Measurements from ENCODE around the gene SLFN13.
"Not testable (repeated sequence)": the region's sequence is repeated elsewhere in the genome, so short reads cannot be mapped to it uniquely, and the experiment has no call there.

SLFN13 gene, protein sequence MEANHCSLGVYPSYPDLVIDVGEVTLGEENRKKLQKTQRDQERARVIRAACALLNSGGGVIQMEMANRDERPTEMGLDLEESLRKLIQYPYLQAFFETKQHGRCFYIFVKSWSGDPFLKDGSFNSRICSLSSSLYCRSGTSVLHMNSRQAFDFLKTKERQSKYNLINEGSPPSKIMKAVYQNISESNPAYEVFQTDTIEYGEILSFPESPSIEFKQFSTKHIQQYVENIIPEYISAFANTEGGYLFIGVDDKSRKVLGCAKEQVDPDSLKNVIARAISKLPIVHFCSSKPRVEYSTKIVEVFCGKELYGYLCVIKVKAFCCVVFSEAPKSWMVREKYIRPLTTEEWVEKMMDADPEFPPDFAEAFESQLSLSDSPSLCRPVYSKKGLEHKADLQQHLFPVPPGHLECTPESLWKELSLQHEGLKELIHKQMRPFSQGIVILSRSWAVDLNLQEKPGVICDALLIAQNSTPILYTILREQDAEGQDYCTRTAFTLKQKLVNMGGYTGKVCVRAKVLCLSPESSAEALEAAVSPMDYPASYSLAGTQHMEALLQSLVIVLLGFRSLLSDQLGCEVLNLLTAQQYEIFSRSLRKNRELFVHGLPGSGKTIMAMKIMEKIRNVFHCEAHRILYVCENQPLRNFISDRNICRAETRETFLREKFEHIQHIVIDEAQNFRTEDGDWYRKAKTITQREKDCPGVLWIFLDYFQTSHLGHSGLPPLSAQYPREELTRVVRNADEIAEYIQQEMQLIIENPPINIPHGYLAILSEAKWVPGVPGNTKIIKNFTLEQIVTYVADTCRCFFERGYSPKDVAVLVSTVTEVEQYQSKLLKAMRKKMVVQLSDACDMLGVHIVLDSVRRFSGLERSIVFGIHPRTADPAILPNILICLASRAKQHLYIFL

DNA sequence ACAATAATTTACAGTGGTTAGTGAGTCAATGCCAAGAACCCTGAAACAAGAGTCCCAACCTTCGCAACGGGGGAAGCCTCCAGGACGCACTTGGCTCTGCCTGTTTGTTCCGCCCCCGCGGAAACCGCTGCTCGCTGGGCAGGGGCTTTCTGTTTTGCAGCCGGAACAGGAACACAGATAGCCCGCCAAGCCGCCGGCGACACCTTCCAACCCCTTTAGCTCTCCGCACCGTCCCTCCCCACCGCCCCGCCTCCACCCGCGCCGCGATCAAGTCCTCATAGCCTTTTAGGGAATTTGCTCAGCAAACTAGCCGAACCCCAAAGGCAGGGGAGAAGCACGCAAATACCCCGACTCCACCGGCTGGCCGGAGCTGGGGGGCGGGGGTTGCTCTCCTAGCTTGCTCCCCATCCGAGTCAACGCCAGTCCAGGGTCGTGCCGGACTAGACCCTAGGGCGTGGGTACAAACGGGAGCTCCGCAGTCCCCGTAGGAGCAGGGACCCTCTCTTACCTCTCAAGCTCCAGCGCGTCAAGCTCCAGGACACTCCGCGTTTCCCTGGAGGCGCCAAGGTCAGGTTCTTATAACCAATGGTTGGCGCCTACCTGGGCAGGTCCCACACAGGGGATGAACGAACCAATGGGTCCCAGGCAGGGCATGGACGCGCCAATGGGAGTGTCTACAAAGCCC is at the start of gene SLFN13:
Gene SLFN13, minus strand, starts transcription at position 553 of the 685 bp plus-strand sequence. CDS start 3,086 bp downstream, outside the sequence.
- DNase-seq = no peak

DNA sequence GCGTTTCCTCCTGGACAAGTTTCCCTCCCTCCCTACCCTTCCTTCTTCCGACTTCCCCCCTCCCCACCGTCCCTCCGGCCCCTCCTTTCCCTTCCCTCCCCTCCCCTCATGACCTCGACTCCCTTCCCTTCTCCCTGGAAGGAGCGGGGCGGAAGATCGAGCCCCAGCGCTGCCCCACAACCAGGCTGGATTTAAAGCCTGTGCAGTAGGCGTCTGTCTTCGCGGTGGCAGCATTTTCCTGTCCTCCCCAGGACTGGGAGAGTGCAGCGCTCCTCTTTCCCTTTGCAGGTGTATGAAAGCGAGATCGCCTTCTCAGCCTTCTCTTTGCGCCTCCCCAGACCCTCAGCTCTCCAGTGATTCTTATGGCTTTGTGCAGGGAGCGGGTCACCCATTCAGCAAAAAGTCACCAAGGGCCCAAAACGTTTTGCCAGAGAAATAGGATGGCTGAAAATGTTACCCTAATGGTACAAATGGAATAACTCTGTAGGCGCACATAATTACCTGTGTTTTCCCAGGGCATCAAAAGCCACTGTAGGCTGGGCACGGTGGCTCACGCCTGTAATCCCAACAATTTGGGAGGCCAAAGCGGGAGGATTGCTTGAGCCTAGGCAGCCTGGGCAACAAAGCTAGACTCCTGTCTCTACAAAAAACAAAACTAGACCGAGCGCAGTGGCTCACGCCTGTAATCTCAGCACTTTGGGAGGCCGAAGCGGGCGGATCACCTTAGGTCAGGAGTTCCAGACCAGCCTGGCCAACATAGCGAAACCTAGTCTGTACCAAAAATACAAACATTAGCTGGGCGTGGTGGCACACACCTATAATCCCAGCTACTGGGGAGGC is 48.1 kb upstream of the SLFN13 start:
- DNase-seq = no peak

DNA sequence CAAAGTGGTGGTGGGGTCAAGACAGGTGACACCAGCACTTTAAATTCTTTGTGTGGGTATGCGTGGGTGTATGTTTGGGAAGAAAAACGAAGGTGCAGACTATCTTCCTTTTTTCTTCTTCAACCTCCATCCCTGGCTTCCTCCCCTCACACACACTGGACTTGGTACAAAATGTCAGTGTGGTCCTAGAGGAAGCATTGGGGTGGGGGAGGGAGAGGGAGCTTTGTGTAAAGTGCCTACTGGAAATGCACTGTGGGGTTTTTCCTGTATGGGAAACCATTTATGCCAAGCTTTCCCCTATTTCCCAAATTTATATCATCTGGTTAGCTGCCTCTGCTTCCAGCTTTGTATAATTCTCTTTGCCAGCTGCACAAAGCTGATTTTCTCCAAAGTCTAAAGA is 44.5 kb upstream of the SLFN13 start:
- DNase-seq = no peak

DNA sequence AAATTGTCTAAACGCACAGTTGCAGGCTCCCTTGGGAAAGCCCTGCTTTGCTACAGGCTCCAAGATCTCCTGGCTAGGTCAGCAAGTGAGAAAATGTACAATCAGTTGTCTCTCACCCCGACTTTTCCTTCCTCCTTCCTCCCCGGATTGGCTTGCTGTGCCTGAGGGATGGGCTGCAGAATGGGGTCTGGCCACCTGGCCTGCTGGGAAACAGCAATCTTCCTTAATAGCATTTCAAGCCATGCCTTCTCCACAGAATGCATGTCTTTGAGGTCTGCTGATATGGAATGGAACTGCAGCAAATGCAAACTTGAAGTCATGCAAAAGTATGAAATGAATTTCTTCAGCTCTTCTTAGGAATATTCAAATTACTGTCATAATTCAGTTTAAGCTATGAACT is 42.9 kb upstream of the SLFN13 start:
- DNase-seq = no peak

DNA sequence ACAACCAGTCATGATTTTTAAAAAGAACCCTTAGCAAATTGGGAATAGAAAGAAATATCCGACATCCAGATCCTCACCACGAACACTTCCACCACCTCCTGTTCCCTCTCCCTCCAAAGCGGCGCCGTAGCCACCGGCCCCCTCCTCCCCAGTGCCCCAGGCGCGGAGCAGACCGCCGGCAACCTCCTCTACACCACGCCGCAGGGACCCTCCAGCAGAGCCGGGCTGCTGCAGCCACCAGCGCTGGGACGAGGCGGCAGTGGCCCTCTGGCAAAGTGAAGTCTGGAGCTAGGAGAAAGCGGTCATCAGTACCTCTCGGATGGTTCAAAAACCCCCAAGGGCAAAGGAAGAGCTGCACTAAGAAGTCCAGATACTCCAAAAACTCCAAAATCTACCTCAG is 41.4 kb upstream of the SLFN13 start:
- no peak for DNase-seq

DNA sequence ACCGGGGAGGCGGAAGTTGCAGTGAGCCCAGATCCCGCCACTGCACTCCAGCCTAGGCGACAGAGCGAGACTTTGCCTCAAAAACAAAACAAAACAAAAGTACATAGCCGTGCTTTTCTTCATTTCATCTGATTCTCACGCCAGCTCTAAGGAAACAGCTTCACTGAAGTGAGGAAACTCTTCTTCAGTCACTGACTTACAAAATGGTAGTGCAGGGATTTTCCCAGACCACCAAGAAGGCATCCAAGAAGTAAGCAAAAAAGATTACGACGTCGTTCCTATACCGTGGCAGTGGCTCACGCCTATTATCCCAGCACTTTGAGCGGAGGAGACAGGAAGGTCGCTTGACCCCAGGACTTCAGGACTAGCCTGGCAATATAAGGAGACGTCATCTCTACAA is 40.4 kb upstream of the SLFN13 start:
- no peak for DNase-seq

DNA sequence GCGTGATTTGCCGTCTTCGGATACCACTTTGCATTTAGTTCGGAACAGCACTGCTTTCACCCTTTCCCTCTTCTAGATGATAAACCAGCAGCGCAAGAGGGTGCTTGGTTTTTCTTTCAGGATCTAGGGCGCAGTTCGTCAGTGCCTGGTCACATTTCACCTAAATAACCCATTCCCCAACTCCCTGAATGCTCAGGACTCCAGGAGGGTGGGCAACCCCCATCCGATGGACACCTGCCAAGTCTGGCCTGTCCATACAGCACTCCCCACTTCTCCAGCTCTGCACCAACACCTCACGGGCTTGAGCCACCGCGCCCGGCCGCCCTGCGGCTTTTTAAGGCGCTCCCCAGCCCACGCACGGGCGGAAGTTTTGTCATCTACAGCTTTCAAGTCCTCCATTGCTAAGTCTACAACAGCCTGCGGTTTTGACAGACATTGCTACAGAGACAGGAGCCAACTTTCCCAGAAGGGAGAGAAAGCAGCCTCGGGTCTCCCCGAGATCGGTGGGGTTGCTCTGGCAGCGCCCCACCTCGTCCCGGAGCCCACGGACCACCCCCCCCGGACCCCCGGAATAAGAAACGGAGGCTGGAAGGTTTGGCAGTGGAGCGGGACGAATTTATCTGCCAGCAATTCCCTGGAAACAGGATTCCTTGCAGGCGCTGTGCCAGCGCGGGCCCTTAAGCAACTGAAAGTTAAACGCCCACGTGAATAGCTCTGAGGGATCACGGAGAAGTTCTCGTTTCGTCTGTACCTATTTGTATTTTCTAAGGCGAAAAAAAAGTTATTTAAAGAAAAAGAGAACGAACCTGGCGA is 38.6 kb upstream of the SLFN13 start:
- DNase-seq = no peak

DNA sequence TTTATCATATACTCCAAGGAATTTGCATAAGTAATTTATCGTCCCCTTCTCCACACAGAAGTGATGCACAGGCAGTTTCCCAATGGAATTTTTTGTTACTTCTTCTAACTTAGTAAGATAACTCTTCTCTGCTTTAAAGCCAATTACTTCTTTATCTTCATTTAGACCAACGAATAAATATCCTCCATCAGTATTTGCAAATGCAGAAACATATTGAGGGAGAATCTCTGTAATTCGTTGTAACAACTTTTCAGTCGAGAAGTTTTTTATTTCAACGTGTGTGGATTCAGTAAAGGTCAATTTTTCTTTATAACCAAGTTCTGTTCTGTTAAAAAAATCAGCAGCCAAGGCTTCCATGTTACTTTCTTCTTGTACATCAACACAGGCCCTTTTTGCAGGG is 30.7 kb upstream of the SLFN13 start:
- DNase-seq = no peak

DNA sequence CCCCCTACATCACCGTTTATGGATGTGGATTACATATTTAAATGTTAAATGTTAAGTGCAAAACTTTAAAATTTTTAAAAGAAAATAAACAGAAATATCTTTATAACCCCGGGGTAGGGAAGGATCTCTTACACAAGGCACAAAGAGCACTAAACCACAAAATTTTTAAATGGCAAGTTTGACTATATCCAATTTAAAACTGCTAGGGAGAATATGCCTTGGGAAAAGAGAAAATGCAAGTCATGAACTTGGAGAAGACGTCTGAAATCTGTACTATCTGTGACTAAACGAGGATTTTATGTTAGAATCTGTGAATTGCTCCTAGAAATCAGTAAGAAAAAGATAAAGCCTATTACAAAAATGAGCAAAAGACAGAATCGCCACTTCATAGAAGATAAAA is 28.7 kb upstream of the SLFN13 start:
- no peak for DNase-seq

DNA sequence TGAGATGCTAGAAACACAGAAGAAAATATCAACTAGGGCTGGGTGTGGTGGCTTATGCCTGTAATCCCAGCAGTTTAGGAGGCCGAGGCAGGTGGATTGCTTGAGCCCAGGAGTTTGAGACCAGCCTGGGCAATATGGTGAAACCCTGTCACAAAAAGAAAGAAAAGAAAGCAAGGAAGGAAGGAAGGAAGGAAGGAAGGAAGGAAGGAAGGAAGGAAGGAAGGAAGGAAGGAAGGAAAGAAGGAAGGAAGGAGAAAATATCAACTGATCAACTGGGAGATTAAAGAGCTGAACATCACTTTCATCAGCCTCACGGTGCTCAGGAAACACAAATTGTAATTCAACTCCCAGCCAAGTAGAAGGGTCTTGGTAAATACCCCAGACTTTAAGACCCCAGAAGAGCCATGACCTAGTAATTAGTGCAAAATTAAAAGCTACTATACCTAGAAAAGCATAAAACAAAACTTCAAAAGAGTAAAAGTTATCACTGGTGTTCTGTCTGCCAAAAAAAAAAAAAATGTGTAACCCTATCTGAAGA is 27.8 kb upstream of the SLFN13 start:
- no peak for DNase-seq

DNA sequence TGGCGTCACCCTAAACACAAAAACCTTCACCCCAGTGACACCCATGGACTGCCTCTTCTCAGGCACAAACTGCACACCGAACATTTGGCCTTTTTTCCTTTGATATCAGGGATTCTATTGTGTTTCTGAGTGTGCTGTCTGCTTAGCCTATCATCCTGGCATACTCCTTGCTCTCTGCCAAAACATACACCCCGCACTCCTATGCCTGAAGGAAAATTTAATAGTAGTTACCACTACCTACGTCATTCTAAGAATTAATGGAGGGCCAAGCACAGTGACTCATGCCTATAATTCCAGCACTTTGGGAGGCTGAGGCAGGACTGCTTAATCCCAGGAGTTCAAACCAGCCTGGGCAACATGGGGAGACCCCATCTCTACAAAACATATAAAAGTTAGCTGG is 19.9 kb upstream of the SLFN13 start:
- no peak for DNase-seq

DNA sequence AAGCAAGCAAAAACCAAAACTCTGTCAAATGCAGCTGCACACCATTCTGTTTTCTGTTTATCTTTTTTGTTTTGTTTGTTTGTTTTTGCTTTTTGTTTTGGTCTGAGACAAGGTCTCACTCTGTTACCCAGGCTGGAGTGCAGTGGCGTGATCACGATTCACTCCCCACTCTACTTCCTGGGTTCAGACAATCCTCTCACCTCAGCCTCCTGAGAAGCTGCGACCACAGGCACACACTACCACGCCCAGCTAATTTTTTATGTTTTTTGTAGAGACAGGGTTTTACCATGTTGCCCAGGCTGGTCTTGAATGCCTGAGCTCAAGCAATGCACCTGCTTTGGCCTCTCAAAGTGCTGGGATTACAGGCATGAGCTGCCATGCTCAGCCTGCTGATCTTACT is 19.3 kb upstream of the SLFN13 start:
- no peak for DNase-seq

DNA sequence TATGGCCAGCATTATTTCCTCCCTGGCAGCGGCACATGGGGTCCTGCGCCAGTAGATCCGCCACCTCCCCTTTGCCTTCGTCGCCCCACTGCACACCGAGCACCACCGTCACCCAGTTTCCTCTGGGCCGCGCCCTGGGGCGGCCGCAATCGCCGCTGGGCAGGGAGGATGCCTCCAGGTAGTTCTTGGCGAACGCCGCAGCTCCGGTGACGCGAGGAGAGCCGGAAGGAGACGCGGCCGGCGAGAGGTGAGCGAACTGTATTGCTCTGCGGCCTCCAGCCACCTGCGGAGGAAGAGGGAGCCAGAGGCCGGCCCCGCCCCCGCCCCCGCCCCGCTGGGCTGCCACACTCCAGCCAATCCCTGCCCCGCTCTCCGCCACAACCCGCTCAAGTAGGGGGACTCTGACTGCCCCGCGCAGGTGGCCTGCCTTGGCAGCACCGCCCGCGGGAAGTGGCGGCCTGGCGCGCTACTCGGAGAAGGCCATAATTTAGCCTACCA is 11.8 kb upstream of the SLFN13 start:
- peak; percentile 28 to 63 for DNase-seq

DNA sequence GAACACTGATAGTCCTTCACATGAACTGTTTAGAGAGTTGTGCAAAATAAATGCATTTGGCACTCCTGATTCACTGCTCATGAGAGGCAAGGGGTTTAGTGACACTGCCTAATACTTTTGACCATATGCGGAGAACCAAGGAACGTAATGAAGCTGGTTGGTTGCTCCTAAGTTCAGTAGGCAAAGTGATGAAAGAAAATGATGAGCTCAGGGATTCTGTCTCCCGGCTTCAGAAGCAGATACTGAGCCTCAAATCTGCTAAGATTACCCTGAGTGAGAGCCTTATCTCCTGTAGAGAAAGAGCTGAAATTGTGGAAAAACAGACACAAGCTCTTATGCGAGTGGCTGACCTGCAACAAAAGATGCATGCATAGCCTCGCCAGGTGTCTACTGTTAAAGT is 5.5 kb upstream of the SLFN13 start:
- not testable (repeated sequence) for DNase-seq

DNA sequence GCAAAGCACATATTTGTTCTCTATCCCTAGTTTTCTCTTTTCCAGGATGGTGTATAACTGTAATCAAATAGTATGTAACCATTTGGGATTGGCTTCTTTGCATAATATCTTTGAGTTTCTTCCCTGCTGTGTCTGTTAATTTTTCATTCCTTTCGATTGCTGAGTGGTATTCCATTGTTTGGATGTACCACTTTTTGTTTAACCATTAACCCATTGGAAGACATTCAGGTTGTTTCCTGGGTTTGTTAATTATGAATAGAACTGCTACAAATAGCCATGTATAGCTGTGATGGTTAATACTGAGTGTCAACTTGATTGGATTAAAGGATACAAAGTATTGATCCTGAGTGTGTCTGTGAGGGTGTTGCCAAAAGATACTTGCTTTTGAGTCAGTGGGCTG is 4.6 kb upstream of the SLFN13 start:
- no peak for DNase-seq

DNA sequence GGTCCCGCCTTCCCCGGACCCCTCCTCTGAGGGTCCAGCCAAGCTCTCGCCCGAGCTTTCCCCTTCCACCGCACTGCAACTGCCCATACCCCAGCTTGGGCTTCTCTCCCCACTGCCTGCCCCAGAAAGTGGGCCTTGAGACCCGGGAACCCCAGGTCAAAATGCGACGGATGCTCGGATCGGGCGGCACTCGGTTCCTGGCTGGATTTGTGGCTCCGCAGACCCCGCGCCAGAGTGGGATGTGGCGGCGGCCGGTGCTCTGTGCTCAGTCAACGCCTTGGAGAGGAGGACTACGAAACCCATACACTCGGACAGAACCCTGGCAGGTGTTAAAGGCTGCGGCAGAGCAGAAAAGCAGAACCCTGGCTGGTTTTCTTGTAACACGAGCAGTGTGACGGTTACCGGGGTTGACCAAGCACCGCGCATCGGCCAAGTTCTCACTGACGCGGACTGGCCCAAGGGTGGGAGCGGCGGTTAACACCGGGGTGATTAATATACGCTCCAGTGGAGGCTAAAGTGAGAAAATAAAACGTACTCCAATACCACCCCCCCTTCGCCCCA is 885 bp upstream of the SLFN13 start:
- no peak for DNase-seq

DNA sequence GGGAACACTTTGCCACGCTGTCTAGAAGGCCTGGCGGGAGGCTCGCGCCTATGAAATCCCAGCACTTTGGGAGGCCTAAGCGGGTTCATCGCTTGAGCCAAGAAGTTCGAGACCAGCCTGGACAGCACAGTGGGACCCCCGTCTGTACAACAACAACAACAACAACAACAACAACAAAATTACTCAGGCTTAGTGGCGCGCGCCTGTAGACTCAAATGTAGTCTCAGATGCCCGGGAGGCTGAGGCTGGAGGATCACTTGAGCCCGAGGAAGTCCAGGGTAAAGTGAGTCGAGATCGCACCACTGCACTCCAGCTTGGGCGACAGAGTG is 297 bp upstream of the SLFN13 start:
- no peak for DNase-seq

DNA sequence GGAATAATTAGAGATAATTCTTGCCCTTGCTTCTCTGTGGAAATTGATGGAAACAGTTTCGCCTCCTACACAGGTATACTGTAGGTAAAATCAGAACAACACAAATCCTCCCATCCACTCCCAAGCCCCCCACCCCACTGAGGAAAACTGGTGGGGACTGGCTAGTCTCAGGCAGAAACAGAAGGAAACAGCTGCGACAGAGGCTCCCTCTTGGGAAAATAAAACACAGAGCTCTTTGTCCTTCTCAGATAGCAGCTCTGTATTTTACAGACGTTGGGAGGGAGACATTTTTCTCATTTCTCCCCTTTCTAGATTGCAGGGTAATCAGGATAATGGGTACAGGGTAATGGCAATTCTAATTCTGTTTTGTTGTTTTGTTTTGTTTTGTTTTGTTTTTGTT is 1.1 kb downstream of the SLFN13 start:
- no peak for DNase-seq

DNA sequence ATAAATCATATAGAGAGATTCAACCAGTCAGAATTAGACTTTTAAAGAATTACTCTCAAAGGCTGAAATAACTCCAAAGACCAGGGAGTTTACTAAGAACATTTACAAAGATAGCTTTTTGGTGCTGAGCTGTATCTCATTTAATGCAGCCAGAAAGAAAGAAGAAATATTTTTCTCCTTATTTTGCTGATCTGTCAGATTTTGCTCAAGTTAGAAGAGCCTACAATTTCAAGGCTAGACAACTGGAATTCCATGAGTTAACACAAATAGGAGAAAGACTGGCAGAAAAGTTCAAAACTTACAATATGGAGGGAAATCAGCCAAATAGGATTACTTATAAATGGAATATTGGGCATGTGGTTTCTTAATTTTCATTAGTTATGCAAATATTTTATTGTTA is 10.1 kb downstream of the SLFN13 start:
- DNase-seq = no peak

DNA sequence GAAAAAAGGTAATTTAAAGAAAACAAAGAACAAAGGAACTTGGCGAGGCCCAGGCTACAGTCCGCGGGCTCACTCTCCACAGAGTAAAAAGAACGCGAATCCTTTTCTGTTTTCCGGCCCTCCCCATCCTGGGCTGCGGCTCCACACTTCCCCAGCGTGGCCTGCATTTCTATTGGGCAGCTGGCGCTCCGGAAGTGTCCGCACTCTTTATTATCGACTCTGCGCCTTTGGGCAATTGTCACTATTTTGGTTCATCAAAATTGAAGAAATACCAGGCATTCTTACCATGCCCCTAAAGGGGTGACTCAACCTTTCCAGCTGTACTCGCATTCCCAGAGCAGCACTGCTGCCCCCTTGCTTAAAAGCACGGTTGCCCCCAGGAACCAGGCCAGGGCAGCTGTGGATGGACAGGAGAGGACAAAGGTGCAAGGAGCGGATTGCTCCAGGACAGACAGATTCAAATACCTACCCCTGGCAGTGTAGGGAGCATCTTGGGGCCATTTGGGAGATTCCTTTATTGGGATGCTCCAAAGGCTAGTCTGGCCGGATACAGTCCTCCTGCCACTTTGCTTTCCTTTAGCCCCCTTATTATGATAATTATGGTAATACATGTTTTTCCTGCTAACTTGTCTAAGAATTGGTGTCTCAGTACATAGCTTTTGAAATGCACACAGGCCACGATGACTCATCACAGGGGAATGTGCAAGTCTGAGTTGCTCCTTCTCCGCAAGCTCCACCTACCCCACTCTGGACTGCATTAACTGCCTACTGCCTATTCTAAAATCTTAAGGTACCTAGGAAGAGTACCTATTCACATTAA is 15.3 kb downstream of the SLFN13 start:
- no peak for DNase-seq

All from NCI-H187 (cell line).